Erythroblast (primary cell): ENCODE measurements around the gene RIPOR2.
A peak's percentile ranks its signal among the peaks of the same experiment; 100 is the strongest.

Source experiments
- GATA1 ChIP-seq: IDR thresholded peaks from 2 replicates; pipeline ENCODE4 v1.6.1; 2011; ENCODE audit warnings: low read depth, mild to moderate bottlenecking, control low read depth, low read length, moderate library complexity
- POLR2A ChIP-seq: IDR thresholded peaks from 2 replicates; pipeline ENCODE4 v1.6.1; 2011; ENCODE audit warnings: mild to moderate bottlenecking, low read length

DNA sequence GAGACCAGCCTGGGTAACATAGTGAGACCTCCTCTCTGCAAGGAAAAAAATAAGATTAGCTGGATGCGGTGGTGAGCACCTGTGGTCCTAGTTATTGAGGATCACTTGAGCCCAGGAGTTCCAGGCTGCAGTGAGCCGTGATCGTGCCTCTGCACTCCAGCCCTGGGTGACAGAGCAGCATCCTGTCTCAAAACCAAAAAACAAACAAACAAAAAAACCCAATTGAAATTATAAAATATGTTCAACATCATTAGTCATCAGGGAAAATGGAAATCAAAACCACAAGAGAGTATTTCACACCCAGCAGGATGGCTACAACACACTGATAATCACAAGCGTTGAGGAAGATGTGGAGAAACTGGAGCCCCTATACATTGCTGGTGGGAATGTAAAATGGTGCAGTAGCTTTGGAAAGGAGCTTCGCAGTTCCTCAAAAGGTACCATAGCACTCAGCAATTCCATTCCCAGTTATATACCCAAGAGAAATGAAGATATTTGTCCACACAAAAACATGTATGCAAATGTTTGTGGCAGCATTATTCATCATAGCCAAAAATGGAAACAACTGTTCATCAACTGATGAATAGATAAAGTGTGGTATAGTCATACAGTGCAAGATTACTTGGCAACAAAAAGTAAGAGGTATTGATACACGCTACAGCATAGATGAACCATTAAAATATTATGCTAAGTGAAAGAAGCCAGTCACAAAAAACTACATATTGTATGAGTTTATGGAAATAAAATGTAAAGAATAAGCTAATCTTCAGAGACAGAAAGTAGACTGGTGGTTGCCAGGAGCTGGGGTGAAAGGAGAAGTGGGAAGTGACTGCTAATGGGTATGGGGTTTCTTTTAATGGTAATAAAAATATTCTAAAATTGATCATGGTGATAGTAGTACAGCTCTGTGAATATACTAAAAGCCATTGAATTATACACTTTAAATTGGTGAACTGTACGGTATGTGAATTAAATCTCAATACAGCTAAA lies 38.7 kb upstream of the RIPOR2 start:
- peak; percentile 32 for TF ChIP-seq POLR2A
- no peak for TF ChIP-seq GATA1
